Activated CD4-positive, alpha-beta T cell treated with anti-CD3 and anti-CD28 coated beads, Interleukin-2, amount 10 ng/mL, durations not matched to agents 7 days and 5 days (primary cell): Measurements from ENCODE around the gene DIO3. TPM values are rescaled to one million over a fixed set of nuclear protein-coding genes. Genes with fewer than 3 reads are reported as not detected.
"Not testable (repeated sequence)": the region's sequence is repeated elsewhere in the genome, so short reads cannot be mapped to it uniquely, and the experiment has no call there.

ENCODE experiments used
- CTCF ChIA-PET: fragments of 350-600 bp; sonication (Branson Sonifier 250); formaldehyde crosslinking; loops from one replicate; lab custom pipeline; 2021; ENCODE audit warnings: antibody characterized with exemption; lab: Charles Lee
- POLR2A ChIA-PET: fragments of 350-600 bp; sonication (Branson Sonifier 250); formaldehyde crosslinking; loops from one replicate; lab custom pipeline; 2021; ENCODE audit warnings: antibody characterized with exemption; lab: Charles Lee
- DNase-seq: peaks from one replicate; pipeline ENCODE4 v3.0.0-alpha.2; 2020
- H3K27ac Mint-ChIP-seq: one replicate; pipeline ENCODE4 v1.8.0; 2021; ENCODE audit warnings: mild to moderate bottlenecking, moderate library complexity, mixed read lengths
- H3K27me3 Mint-ChIP-seq: one replicate; pipeline ENCODE4 v1.8.0; 2021; ENCODE audit warnings: mixed read lengths
- H3K36me3 Mint-ChIP-seq: one replicate; pipeline ENCODE4 v1.8.0; 2021; ENCODE audit warnings: low read depth, mixed read lengths
- H3K4me1 Mint-ChIP-seq: one replicate; pipeline ENCODE4 v1.8.0; 2021; ENCODE audit warnings: mixed read lengths
- H3K4me3 Mint-ChIP-seq: one replicate; pipeline ENCODE4 v1.8.0; 2021; ENCODE audit warnings: mild to moderate bottlenecking, moderate library complexity, mixed read lengths
- H3K9me3 Mint-ChIP-seq: one replicate; pipeline ENCODE4 v1.8.0; 2021; ENCODE audit warnings: mixed read lengths
- total RNA-seq, 2 experiments: library from RNA; stranded (reverse); gene quantifications; one replicate each; pipeline ENCODE4 v1.2.3, GENCODE V29; 2021

Gene DIO3
- total RNA-seq, 2 experiments from 2014 or later, result not detected

DNA sequence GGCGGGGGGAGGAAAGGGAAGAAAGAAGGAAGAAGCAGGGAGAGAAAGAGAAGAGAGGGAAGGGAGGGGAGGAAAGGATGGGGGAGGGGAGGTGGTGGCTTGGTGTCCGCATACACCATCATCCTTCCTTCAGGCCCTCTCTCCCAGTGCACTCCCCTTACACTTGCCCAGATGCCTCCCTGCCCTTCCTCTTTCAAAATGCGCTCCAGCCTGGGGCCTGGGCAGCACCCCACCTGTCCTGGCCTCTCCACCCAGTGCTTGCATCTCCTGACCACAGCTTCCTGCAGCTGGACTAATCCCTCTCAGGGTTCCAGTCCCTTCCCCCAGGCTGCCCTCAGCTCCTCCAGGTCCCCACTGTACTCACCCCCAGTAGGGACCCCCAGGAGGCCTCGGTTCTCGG is 12.6 kb upstream of the DIO3 start:
- DNase-seq, result no peak
- Mint-ChIP-seq H3K9me3 (peaks cover 3% of the 10 kb centered on the region), H3K4me3 (no peak overlapping the region), H3K36me3 (no peaks in the 10 kb centered on the region), H3K27ac (no peak overlapping the region), H3K4me1 (no peaks in the 10 kb centered on the region), H3K27me3 (no peaks in the 10 kb centered on the region)
- ChIA-PET CTCF (no interaction called here), POLR2A (no interaction called here)

DNA sequence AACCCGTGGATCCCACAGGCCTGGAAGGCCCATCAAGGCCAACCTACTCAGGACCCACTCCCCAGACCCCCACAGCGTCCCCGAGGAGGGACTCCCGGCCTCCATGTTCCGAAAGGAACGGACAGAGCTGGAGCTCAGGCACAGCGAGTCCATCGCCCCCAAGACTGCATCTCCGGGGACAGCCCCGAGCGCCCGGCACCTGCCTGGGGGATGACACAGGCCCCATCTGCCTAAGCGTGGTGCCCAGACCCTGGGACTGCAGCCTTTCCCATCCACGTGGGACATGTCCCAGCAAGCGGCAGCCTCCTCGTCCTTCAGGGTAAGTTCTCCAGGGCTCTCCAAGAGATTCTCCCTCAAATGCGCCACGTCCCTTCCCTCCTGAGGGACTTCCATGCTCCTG is 12.1 kb upstream of the DIO3 start:
- Mint-ChIP-seq H3K36me3 (no peaks in the 10 kb centered on the region), H3K27ac (no peak overlapping the region), H3K4me1 (no peaks in the 10 kb centered on the region), H3K27me3 (no peaks in the 10 kb centered on the region), H3K4me3 (no peak overlapping the region), H3K9me3 (no peaks in the 10 kb centered on the region)
- ChIA-PET CTCF (no interaction called here), POLR2A (no interaction called here)
- DNase-seq, result no peak

DNA sequence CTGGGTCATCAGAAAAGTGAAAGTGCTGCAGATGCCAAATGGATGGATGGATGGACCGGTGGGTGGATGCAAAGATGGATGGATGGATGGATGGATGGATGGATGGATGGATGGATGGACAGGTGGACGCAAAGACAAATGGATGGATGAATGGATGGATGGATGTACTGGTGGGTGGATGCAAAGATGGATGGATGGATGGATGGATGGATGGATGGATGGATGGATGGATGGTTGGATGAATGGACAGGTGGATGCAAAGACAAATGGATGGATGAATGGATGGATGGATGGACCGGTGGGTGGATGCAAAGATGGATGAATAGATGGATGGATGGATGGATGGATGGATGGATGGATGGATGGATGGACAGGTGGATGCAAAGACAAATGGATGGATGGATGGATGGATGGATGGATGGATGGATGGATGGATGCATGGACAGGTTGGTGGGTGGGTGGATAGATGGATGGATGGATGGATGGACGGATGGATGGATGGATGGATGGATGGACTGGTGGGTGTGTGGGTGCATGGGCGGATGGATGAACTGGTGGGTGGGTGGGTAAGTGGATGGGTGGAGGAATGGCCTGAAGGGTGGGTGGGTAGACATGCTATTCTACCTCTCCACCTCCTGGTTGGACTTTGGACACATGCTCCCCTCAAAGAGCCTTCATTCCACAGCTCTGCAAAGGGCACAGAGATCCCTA is 10.9 kb upstream of the DIO3 start:
- DNase-seq, H3K36me3 Mint-ChIP-seq, CTCF ChIA-PET, H3K27me3 Mint-ChIP-seq, POLR2A ChIA-PET, H3K4me3 Mint-ChIP-seq, H3K27ac Mint-ChIP-seq, H3K4me1 Mint-ChIP-seq, H3K9me3 Mint-ChIP-seq: not testable (repeated sequence)

DNA sequence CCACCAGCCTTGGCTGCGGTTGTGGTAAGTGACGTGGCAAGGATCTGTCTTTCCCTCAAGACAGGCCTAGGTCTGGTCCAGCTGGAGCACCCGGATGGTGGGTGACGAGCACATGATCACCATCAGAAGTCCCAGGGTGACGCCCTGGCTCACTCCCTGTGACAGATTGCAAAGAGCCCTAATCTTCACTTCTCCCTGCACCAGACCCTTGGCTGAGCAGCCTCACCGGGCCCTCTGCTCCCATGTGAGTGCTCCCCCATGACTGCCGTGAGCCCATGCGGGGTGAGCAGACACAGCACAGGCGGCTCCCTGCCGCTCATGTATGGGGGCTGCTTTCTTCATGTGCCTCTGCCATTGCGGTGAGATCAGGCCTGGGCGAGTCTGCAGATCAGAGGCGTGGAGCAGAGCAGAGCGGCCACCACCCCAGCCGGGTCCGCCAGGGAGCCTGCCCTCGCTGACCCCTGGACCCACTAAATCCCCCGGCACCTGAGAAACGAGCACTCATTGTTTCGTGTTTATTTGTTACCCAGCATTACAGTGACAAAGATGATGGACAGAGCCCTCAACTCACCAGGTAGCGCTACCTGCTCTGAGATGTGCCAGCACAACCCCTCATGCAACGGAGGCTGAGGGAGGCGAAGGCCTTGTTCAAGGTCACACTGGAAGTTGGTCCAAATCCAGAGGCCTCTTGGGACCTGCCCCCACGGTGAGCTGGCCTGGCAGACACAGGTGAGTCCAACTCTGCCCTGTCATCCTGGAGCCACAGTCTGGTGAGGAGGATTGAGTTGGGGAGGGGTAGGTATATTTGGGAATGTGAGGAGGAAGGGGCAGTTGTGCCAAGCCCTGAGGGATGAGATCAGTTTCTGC is 9.3 kb upstream of the DIO3 start:
- no peaks in the 10 kb centered on the region for H3K27me3 Mint-ChIP-seq
- no peaks in the 10 kb centered on the region for H3K4me1 Mint-ChIP-seq
- H3K9me3 Mint-ChIP-seq, result no peaks in the 10 kb centered on the region
- H3K36me3 Mint-ChIP-seq, result no peaks in the 10 kb centered on the region
- POLR2A ChIA-PET, result no interaction called here
- H3K27ac Mint-ChIP-seq, result no peak overlapping the region
- CTCF ChIA-PET, result no interaction called here
- DNase-seq, result no peak
- H3K4me3 Mint-ChIP-seq, result no peak overlapping the region

DNA sequence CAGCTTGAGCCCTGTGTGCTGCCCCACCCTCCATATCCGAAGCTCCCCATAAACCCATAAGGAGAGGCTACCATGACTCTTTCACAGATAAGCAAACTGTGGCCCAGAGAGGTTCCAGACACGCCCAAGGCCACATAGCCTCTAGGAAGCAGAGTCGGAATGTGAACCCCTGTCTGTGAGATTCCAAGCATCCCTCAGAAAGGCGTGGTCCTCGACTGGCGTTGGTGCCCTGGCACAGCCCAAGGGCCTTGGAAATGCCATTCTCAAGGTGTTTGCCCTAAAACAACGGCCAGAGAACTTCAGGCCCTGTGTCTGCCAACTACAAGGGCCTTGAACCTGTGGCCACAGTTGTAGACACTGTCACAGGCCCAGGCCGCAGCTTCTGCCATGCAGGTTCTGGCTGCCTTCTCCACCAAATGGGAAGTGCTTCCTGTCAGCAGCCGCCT is 8.5 kb upstream of the DIO3 start:
- H3K27me3 Mint-ChIP-seq, result peaks cover 3% of the 10 kb centered on the region
- no peak overlapping the region for H3K4me3 Mint-ChIP-seq
- no peaks in the 10 kb centered on the region for H3K9me3 Mint-ChIP-seq
- ChIA-PET CTCF (no interaction called here), POLR2A (no interaction called here)
- H3K4me1 Mint-ChIP-seq, result no peaks in the 10 kb centered on the region
- DNase-seq, result no peak
- no peaks in the 10 kb centered on the region for H3K36me3 Mint-ChIP-seq
- H3K27ac Mint-ChIP-seq, result no peak overlapping the region

DNA sequence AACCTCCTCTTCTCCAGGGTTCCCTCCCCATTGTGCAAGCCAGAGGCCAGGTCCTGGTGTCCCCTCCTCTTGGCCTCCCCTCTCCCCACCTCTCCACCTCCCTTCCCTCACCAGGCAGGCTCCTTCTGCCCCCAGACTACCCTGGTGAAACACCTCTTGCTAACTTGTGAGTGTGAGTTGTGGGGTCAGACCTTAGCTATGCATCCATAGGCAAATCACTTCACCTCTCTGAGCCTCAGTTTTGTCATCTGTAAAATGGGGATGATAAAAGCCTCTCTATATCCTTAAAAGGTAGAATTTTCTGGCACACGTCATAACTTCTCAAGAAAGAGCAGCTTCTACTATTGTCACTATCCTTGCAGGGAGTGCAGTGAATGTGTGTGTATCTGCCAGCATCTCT is 7.9 kb upstream of the DIO3 start:
- CTCF ChIA-PET, result no interaction called here
- Mint-ChIP-seq H3K27ac (no peak overlapping the region), H3K4me1 (no peaks in the 10 kb centered on the region), H3K27me3 (peaks cover 6% of the 10 kb centered on the region), H3K4me3 (no peak overlapping the region), H3K36me3 (no peaks in the 10 kb centered on the region), H3K9me3 (no peaks in the 10 kb centered on the region)
- DNase-seq, result no peak
- POLR2A ChIA-PET, result no interaction called here

DNA sequence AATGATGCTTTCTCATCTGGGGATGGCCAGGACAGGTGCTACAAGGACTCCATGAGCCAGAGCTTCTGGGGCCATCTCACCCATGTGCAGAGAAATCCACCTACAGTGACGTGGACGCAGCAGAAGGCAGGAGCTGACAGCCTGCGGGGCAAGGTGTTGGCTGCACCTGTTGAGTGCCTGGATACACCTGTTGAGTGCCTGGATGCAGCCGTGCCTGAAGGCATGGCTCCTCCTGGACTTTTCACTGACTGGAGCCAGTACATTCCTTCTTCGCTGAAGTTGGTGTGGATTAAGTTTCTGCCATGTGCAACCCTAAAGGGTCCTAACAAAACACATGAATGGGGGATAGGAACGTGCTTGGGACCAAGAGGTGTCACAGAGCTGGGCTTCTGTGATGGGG is 7.4 kb upstream of the DIO3 start:
- ChIA-PET CTCF (no interaction called here), POLR2A (no interaction called here)
- Mint-ChIP-seq H3K27ac (no peak overlapping the region), H3K27me3 (peaks cover 11% of the 10 kb centered on the region), H3K4me3 (no peak overlapping the region), H3K36me3 (no peaks in the 10 kb centered on the region), H3K4me1 (no peaks in the 10 kb centered on the region), H3K9me3 (no peaks in the 10 kb centered on the region)
- DNase-seq, result no peak

DNA sequence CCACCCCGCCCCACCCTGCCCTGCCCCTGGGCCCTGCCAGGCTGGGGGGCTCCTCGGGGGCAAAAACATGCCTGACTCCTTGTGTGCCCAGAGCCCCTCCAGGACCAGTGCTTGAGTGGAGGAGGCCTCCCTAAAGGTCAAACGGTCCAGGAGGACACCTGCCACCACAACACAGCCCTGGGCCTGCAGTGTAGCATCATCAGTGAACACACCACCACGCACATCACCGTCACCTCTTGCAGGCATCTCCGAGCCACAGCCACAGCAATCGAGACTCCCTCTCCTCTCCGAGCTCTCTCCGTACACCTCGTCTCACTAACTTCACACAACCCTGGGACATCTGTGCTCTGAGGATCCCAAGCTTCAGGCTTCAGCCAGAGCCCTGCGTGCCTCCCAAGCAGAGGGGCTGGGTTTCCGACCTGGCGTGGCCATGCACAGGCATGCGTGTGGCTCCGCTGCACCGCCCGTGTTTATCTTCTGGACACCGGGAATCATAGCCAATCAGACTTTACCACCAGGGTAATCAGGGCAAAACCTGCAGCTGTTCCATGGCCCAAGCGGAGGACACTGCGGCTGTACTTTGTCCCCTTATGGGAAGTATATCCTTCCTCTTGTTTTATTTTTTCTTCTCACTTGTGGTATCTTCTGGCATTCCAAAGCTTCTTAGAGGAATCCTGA is 6.2 kb upstream of the DIO3 start:
- peaks cover 17% of the 10 kb centered on the region for H3K27me3 Mint-ChIP-seq
- H3K27ac Mint-ChIP-seq, result no peak overlapping the region
- ChIA-PET POLR2A (no interaction called here), CTCF (no interaction called here)
- no peak for DNase-seq
- H3K36me3 Mint-ChIP-seq, result no peaks in the 10 kb centered on the region
- H3K4me1 Mint-ChIP-seq, result no peaks in the 10 kb centered on the region
- H3K9me3 Mint-ChIP-seq, result no peaks in the 10 kb centered on the region
- H3K4me3 Mint-ChIP-seq, result no peak overlapping the region

DNA sequence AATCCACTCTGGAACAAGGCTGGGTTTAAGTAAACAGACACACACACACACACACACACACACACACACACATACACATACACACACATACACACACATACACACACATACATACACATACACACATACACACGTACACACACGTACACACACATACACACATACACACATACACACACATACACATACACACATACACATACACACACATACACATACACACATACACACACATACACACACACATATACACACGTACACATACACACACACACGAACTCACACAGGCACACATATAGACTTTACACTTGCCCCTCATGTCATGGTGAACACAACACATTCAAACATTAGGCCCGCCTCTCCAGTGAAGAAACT is 5.6 kb upstream of the DIO3 start:
- H3K36me3 Mint-ChIP-seq, DNase-seq, H3K9me3 Mint-ChIP-seq, H3K4me1 Mint-ChIP-seq, POLR2A ChIA-PET, H3K27ac Mint-ChIP-seq, H3K4me3 Mint-ChIP-seq, CTCF ChIA-PET: not testable (repeated sequence)
- H3K27me3 Mint-ChIP-seq, result peaks cover 18% of the 10 kb centered on the region

DNA sequence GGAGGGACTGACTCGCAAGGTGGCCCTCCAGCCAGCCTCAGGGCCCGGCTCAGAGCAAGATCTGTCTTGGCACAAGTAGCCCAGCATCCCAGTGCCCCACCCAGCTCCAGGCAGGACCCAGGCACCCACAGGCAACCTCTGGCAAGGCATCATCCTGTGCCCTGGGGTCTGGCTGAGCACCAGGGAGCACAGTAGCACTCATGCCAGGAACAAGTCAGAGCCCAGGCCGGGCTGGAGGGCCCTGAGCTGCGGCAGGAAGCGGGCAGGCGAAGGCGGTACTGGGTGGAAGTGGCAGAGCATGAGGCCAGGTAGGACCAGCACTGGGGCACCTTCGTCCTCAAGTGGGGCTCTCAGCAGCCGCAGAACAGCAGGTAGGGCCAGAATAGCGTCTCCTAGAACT is 5.2 kb upstream of the DIO3 start:
- CTCF ChIA-PET, result no interaction called here
- Mint-ChIP-seq H3K4me1 (no peaks in the 10 kb centered on the region), H3K27ac (no peak overlapping the region), H3K4me3 (no peak overlapping the region), H3K27me3 (peaks cover 18% of the 10 kb centered on the region), H3K9me3 (no peaks in the 10 kb centered on the region), H3K36me3 (no peaks in the 10 kb centered on the region)
- POLR2A ChIA-PET, result no interaction called here
- no peak for DNase-seq

DNA sequence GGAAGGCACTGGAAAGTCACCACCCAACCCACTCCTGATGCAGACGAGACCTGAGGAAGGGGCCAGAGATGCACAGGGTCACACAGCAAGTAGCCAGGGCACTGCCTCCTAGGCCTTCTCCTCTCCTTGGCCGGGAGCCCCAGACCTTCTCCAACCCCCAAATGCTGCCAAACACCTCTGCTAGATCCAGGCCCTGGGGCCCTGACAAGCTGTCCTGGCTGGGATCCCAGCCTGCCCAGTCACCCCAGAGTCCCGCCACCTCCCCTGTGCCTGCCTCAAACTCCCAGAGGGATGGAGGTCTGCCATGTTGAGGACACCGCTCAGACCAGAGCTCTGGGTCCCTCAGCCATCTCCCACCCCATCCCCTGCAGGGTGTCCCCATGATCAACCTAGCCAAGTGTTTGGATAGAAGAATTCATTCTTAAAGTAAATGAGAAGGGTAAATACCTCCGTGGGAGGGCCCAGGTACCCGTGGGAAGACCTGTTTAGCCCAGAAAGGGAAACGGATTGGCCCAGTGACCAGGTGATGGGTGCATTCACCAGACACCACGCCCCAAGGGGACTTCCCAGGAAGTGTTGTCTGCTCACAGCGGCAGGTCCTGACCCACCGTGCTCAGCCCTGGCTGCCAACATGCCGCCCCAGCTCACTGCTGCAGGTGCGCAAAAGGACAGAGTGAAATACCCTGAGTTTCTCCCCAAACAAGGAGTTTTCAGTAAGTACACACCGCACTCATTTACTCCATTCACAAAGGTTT is 4.6 kb upstream of the DIO3 start:
- CTCF ChIA-PET, result no interaction called here
- DNase-seq, result no peak
- H3K36me3 Mint-ChIP-seq, result no peaks in the 10 kb centered on the region
- no peak overlapping the region for H3K27ac Mint-ChIP-seq
- POLR2A ChIA-PET, result no interaction called here
- no peaks in the 10 kb centered on the region for H3K9me3 Mint-ChIP-seq
- no peaks in the 10 kb centered on the region for H3K4me1 Mint-ChIP-seq
- H3K4me3 Mint-ChIP-seq, result no peak overlapping the region
- peaks cover 23% of the 10 kb centered on the region for H3K27me3 Mint-ChIP-seq

DNA sequence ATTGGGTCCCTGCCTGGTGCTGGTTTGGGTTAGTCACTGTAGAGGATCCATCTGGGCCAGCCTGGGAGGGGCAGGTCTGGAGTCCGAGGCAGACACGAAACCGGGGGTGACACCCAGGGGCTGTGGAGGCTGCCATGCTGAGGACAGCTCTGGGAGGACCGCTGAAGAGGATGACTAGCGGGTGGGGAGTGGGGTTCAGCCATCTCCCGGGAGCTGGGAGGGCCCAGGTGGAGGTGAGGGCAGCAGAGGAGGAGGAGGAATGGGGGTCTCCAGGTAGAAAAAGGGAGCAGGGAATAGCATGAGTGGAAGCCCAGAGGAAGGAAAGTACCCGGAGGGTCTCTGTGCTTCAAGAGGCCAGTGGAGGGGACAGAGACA is 4.0 kb upstream of the DIO3 start:
- Mint-ChIP-seq H3K9me3 (peaks cover 3% of the 10 kb centered on the region), H3K4me1 (peaks cover 2% of the 10 kb centered on the region)

More for the DNA sequence above, 4.0 kb upstream of the DIO3 start:
- Mint-ChIP-seq H3K36me3 (peaks cover 4% of the 10 kb centered on the region), H3K4me3 (no peak overlapping the region), H3K27me3 (peaks cover 28% of the 10 kb centered on the region), H3K27ac (no peak overlapping the region)
- POLR2A ChIA-PET, result no interaction called here
- DNase-seq, result no peak
- CTCF ChIA-PET, result no interaction called here
